GM18909 (cell line): ENCODE data around the gene GOLGB1.
"Not testable (repeated sequence)": the region's sequence is repeated elsewhere in the genome, so short reads cannot be mapped to it uniquely, and the experiment has no call there.

Experiments
- ATAC-seq: cut with Tn5 transposase; IDR thresholded peaks from one replicate; pipeline ENCODE4 v1.9.1; 2021; ENCODE audit warnings: mild to moderate bottlenecking; ENCODE audit not compliant: unreplicated experiment, poor library complexity

The GOLGB1 gene

GRCh38 chr3:121692010-121692699 lies 57.4 kb downstream of the GOLGB1 start:
- no peak for ATAC-seq

GRCh38 chr3:121690777-121691405 lies 58.6 kb downstream of the GOLGB1 start:
- ATAC-seq: peak; percentile 84

- not testable (repeated sequence) for ATAC-seq
Observed at GRCh38 chr3:121688747-121689146, 60.8 kb downstream of the GOLGB1 start.

- ATAC-seq: no peak
Observed at GRCh38 chr3:121681792-121682191, 67.7 kb downstream of the GOLGB1 start.

GRCh38 chr3:121677141-121677540 lies 72.4 kb downstream of the GOLGB1 start:
- ATAC-seq: no peak

- ATAC-seq: no peak
Observed at GRCh38 chr3:121670676-121671075, 78.9 kb downstream of the GOLGB1 start.

GRCh38 chr3:121667333-121667732 lies 82.2 kb downstream of the GOLGB1 start:
- ATAC-seq: no peak

GRCh38 chr3:121665488-121665887 lies 84.1 kb downstream of the GOLGB1 start:
- no peak for ATAC-seq

- no peak for ATAC-seq
Observed at GRCh38 chr3:121663171-121663847, 86.2 kb downstream of the GOLGB1 start.

GRCh38 chr3:121662742-121663141 lies 86.8 kb downstream of the GOLGB1 start:
- no peak for ATAC-seq

GRCh38 chr3:121661376-121661775 lies 88.2 kb downstream of the GOLGB1 start:
- ATAC-seq: no peak

- ATAC-seq: peak; percentile 86
Observed at GRCh38 chr3:121660356-121661171, 89.0 kb downstream of the GOLGB1 start, which contains the start of gene HCLS1. HCLS1 (minus strand) TSS chr3:121660903; CDS start chr3:121658347, 2,556 bp downstream.

- ATAC-seq: no peak
Observed at GRCh38 chr3:121659586-121659985, 90.0 kb downstream of the GOLGB1 start.

- no peak for ATAC-seq
Observed at GRCh38 chr3:121658716-121659435, 90.7 kb downstream of the GOLGB1 start.

- peak; percentile 75 for ATAC-seq
Observed at GRCh38 chr3:121654493-121655385, 94.8 kb downstream of the GOLGB1 start.

- ATAC-seq: no peak
Observed at GRCh38 chr3:121651684-121652083, 97.9 kb downstream of the GOLGB1 start.

GRCh38 chr3:121649645-121650044 lies 99.9 kb downstream of the GOLGB1 start:
- ATAC-seq: no peak

GRCh38 chr3:121648219-121648958 lies 101.2 kb downstream of the GOLGB1 start:
- no peak for ATAC-seq
